ENCODE results near the gene XPO5.
"Not testable (repeated sequence)": the region's sequence is repeated elsewhere in the genome, so short reads cannot be mapped to it uniquely, and the experiment has no call there.

XPO5 gene

GRCh38 chr6:43600595-43600994, 24.8 kb upstream of the XPO5 start:
- H3K4me2 ChIP-seq (ENCODE audit: insufficient read depth, low read length): no peak overlapping the region
- no peak overlapping the region for H2AFZ ChIP-seq (ENCODE audit: low read depth, low read length)
- H3K9ac ChIP-seq (ENCODE audit: low read depth, low read length): no peak overlapping the region
- no peaks in the 10 kb centered on the region for H3K27me3 ChIP-seq (ENCODE audit: insufficient read depth, low read length, poor library complexity)
- peaks cover 77% of the 10 kb centered on the region for H3K36me3 ChIP-seq (ENCODE audit: insufficient read depth, low read length)
- H3K4me1 ChIP-seq (ENCODE audit: insufficient read depth, low read length): no peaks in the 10 kb centered on the region
- ATAC-seq (ENCODE audit: insufficient read depth, low read depth) (no peak), DNase-seq (no peak)
- no peak for TF ChIP-seq EZH2 (IDR thresholded peaks at IDR 0.05; ENCODE audit: borderline replicate concordance, low read depth, low read length, severe bottlenecking)
- H3K4me3 ChIP-seq (ENCODE audit: low read depth in 1 of 2, low read length in 2 of 2): no peak overlapping the region
- H3K9me3 ChIP-seq (ENCODE audit: insufficient read depth, low read length, severe bottlenecking): no peaks in the 10 kb centered on the region
- no peaks in the 10 kb centered on the region for H4K20me1 ChIP-seq (ENCODE audit: insufficient read depth, low read length)
- no peak overlapping the region for H3K27ac ChIP-seq (ENCODE audit: low read length)
- H3K79me2 ChIP-seq (ENCODE audit: insufficient read depth, low read length): peaks cover 2% of the 10 kb centered on the region; the same call in 1 of the 2 replicates

DNA sequence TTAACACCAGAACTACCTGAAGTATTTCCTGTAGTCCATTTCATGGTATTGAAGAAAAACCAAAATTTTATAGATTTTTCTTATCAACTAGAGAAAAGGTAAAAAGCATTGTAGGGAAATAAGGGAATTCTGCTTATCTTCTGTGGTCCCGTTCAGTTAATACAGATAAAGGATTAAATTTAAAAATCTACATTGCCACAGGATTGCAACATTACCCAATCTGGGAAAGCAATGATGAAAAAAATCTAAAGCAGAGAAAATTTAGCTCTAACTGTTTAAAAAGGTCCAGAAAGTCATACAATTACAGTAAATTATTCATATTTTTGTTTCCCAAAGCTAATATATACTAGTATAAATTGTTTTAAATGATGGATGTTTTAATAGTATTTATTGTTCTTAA, 18.1 kb upstream of the XPO5 start:
- H3K4me3 ChIP-seq (ENCODE audit: low read depth in 1 of 2, low read length in 2 of 2): no peak overlapping the region
- peaks cover 17% of the 10 kb centered on the region; the same call in 1 of the 2 replicates for H3K79me2 ChIP-seq (ENCODE audit: insufficient read depth, low read length)
- no peaks in the 10 kb centered on the region for H4K20me1 ChIP-seq (ENCODE audit: insufficient read depth, low read length)
- H3K36me3 ChIP-seq (ENCODE audit: insufficient read depth, low read length): peaks cover 64% of the 10 kb centered on the region
- H3K9me3 ChIP-seq (ENCODE audit: insufficient read depth, low read length, severe bottlenecking): no peaks in the 10 kb centered on the region
- H2AFZ ChIP-seq (ENCODE audit: low read depth, low read length): no peak overlapping the region
- no peak overlapping the region for H3K4me2 ChIP-seq (ENCODE audit: insufficient read depth, low read length)
- no peaks in the 10 kb centered on the region for H3K27me3 ChIP-seq (ENCODE audit: insufficient read depth, low read length, poor library complexity)
- no peak for DNase-seq
- ATAC-seq (ENCODE audit: insufficient read depth, low read depth): no peak
- no peaks in the 10 kb centered on the region for H3K4me1 ChIP-seq (ENCODE audit: insufficient read depth, low read length)
- no peak overlapping the region for H3K9ac ChIP-seq (ENCODE audit: low read depth, low read length)
- no peak for TF ChIP-seq CTCF (IDR thresholded peaks at IDR 0.05; ENCODE audit: borderline replicate concordance, extremely low read depth, low read length, poor library complexity, severe bottlenecking)
- TF ChIP-seq EZH2 (IDR thresholded peaks at IDR 0.05; ENCODE audit: borderline replicate concordance, low read depth, low read length, severe bottlenecking): no peak
- no peak overlapping the region for H3K27ac ChIP-seq (ENCODE audit: low read length)

GRCh38 chr6:43589564-43589963, 13.7 kb upstream of the XPO5 start:
- peaks cover 20% of the 10 kb centered on the region; the same call in 1 of the 2 replicates for H3K79me2 ChIP-seq (ENCODE audit: insufficient read depth, low read length)
- DNase-seq; H3K4me1 ChIP-seq (ENCODE audit: insufficient read depth, low read length); ATAC-seq (ENCODE audit: insufficient read depth, low read depth); H3K9ac ChIP-seq (ENCODE audit: low read depth, low read length); H3K9me3 ChIP-seq (ENCODE audit: insufficient read depth, low read length, severe bottlenecking); H3K27me3 ChIP-seq (ENCODE audit: insufficient read depth, low read length, poor library complexity); H3K4me3 ChIP-seq (ENCODE audit: low read depth in 1 of 2, low read length in 2 of 2); H4K20me1 ChIP-seq (ENCODE audit: insufficient read depth, low read length); H3K27ac ChIP-seq (ENCODE audit: low read length); H2AFZ ChIP-seq (ENCODE audit: low read depth, low read length); H3K4me2 ChIP-seq (ENCODE audit: insufficient read depth, low read length): not testable (repeated sequence)
- peaks cover 83% of the 10 kb centered on the region for H3K36me3 ChIP-seq (ENCODE audit: insufficient read depth, low read length)

DNA sequence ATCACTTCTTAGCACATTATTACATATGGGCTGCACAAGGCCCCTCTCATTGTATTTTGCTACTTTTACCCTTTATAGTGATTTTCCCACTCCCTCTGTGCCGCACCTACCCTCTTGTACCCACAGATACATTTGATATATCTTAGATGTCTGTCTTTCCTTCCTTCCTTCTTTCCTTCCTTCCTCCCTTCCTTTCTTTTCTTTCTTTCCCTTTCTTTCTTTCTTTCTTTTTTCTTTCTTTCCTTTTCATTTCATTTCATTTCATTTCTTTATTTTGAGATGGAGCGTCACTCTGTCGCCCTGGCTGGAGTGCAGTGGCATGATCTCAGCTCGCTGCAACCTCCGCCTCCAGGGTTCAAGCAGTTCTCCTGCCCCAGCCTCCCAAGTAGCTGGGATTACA, 12.4 kb upstream of the XPO5 start:
- Histone ChIP-seq H3K4me1 (ENCODE audit: insufficient read depth, low read length) (no peaks in the 10 kb centered on the region), H3K4me2 (ENCODE audit: insufficient read depth, low read length) (no peak overlapping the region), H3K27ac (ENCODE audit: low read length) (no peak overlapping the region), H2AFZ (ENCODE audit: low read depth, low read length) (no peak overlapping the region), H3K4me3 (ENCODE audit: low read depth in 1 of 2, low read length in 2 of 2) (no peak overlapping the region), H4K20me1 (ENCODE audit: insufficient read depth, low read length) (no peaks in the 10 kb centered on the region), H3K9me3 (ENCODE audit: insufficient read depth, low read length, severe bottlenecking) (no peaks in the 10 kb centered on the region), H3K9ac (ENCODE audit: low read depth, low read length) (no peak overlapping the region), H3K79me2 (ENCODE audit: insufficient read depth, low read length) (peaks cover 15% of the 10 kb centered on the region; the same call in 1 of the 2 replicates), H3K27me3 (ENCODE audit: insufficient read depth, low read length, poor library complexity) (no peaks in the 10 kb centered on the region), H3K36me3 (ENCODE audit: insufficient read depth, low read length) (peaks cover 85% of the 10 kb centered on the region)
- no peak for ATAC-seq (ENCODE audit: insufficient read depth, low read depth)
- TF ChIP-seq EZH2 (IDR thresholded peaks at IDR 0.05; ENCODE audit: borderline replicate concordance, low read depth, low read length, severe bottlenecking): no peak
- no peak for DNase-seq

- Histone ChIP-seq H3K4me3 (ENCODE audit: low read depth in 1 of 2, low read length in 2 of 2) (no peak overlapping the region), H3K27ac (ENCODE audit: low read length) (no peak overlapping the region), H4K20me1 (ENCODE audit: insufficient read depth, low read length) (peaks cover 5% of the 10 kb centered on the region; the same call in 1 of the 2 replicates), H3K4me1 (ENCODE audit: insufficient read depth, low read length) (no peaks in the 10 kb centered on the region), H3K9me3 (ENCODE audit: insufficient read depth, low read length, severe bottlenecking) (no peaks in the 10 kb centered on the region), H3K36me3 (ENCODE audit: insufficient read depth, low read length) (peaks cover 75% of the 10 kb centered on the region), H3K27me3 (ENCODE audit: insufficient read depth, low read length, poor library complexity) (no peaks in the 10 kb centered on the region), H3K9ac (ENCODE audit: low read depth, low read length) (no peak overlapping the region), H3K4me2 (ENCODE audit: insufficient read depth, low read length) (no peak overlapping the region), H2AFZ (ENCODE audit: low read depth, low read length) (no peak overlapping the region), H3K79me2 (ENCODE audit: insufficient read depth, low read length) (peaks cover 16% of the 10 kb centered on the region; the same call in 1 of the 2 replicates)
- ATAC-seq (ENCODE audit: insufficient read depth, low read depth) (peak; percentile 68), DNase-seq (peak; percentile 20)
- TF ChIP-seq EZH2 (IDR thresholded peaks at IDR 0.05; ENCODE audit: borderline replicate concordance, low read depth, low read length, severe bottlenecking) (no peak), CTCF (IDR thresholded peaks at IDR 0.05; ENCODE audit: borderline replicate concordance, extremely low read depth, low read length, poor library complexity, severe bottlenecking) (no peak)
These were observed 9.2 kb upstream of the XPO5 start for GRCh38 chr6:43584892-43585570.
